Upper lobe of left lung (tissue), 4 donors: ENCODE measurements around the gene CDHR2.

Experiments
- CTCF ChIP-seq, 6 experiments: fragments of 450-650 bp in 4 of 6; fragments of 200-600 bp in 2 of 6; sonication (generic) in 2 of 6; IDR thresholded peaks; one replicate each; pipeline ENCODE4 v1.5.1; 2016 to 2019; ENCODE audit warnings: antibody characterized with exemption in 6 of 6
- POLR2AphosphoS5 ChIP-seq, 2 donors: sonication (generic); formaldehyde crosslinking; IDR thresholded peaks; one replicate each; pipeline ENCODE4 v1.5.1; 2017; ENCODE audit warnings: antibody characterized with exemption in 2 of 2

- TF ChIP-seq CTCF (IDR thresholded peaks at IDR 0.05) (no peak), POLR2AphosphoS5 (IDR thresholded peaks at IDR 0.05) (no peak)
Measured at GRCh38 chr5:176538989-176539384, 10.2 kb upstream of the CDHR2 start.
